ENCODE results near the gene TRNT1. TPM values are rescaled to one million over a fixed set of nuclear protein-coding genes. Genes with fewer than 3 reads are reported as not detected.

TRNT1 gene
- total and polyA plus RNA-seq, 10 donors = 10.0 to 43.8 (median 28.8) TPM

- intact Hi-C loops (cut with DNase I; ENCODE audit: low total_unique reads) = no loop called here
- Histone ChIP-seq H3K27ac (no peak overlapping the region), H3K4me3 (no peak overlapping the region), H3K36me3 (no peaks in the 10 kb centered on the region), H3K27me3 (replicated peaks in 1 of 7) (no peaks in the 10 kb centered on the region), H3K9me3 (no peaks in the 10 kb centered on the region), H3K4me1 (peaks cover 0 to 11% (median 2%) of the 10 kb centered on the region in 6 donors)
- DNase-seq = no peak
- WGBS, 5 donors = 93 to 98% (median 96%) methylated on average over 3 of the region's 3 CpGs
- TF ChIP-seq POLR2A (IDR thresholded peaks at IDR 0.05) (no peak), POLR2AphosphoS5 (IDR thresholded peaks at IDR 0.05) (no peak), CTCF (IDR thresholded peaks at IDR 0.05 in 8 of 11, conservative IDR thresholded peaks at IDR 0.05 in 3 of 11) (no peak)
Observed at GRCh38 chr3:3107181-3107580, 19.6 kb upstream of the TRNT1 start.

GRCh38 chr3:3107858-3108257, 18.9 kb upstream of the TRNT1 start:
- H3K27ac ChIP-seq = peak overlapping the region in 1 of 8 donors; percentile 4
- 63 to 88% (median 76%) methylated on average over 3 of the region's 3 CpGs for WGBS, 5 donors
- H3K27me3 ChIP-seq (replicated peaks in 1 of 7) = no peaks in the 10 kb centered on the region
- intact Hi-C loops (cut with DNase I; ENCODE audit: low total_unique reads) = no loop called here
- H3K4me1 ChIP-seq = peaks cover 0 to 11% (median 2%) of the 10 kb centered on the region in 6 donors
- H3K9me3 ChIP-seq = no peaks in the 10 kb centered on the region
- no peak for TF ChIP-seq POLR2AphosphoS5 (IDR thresholded peaks at IDR 0.05)
- no peak for TF ChIP-seq POLR2A (IDR thresholded peaks at IDR 0.05)
- TF ChIP-seq CTCF (IDR thresholded peaks at IDR 0.05 in 8 of 11, conservative IDR thresholded peaks at IDR 0.05 in 3 of 11) = no peak
- H3K36me3 ChIP-seq = no peaks in the 10 kb centered on the region
- DNase-seq = no peak
- H3K4me3 ChIP-seq = no peak overlapping the region

- intact Hi-C loops (cut with DNase I; ENCODE audit: low total_unique reads) = no loop called here
- no peaks in the 10 kb centered on the region for H3K9me3 ChIP-seq
- no peak for TF ChIP-seq CTCF (IDR thresholded peaks at IDR 0.05 in 8 of 11, conservative IDR thresholded peaks at IDR 0.05 in 3 of 11)
- no peak for TF ChIP-seq POLR2A (IDR thresholded peaks at IDR 0.05)
- TF ChIP-seq POLR2AphosphoS5 (IDR thresholded peaks at IDR 0.05) = no peak
- no peaks in the 10 kb centered on the region for H3K36me3 ChIP-seq
- H3K4me1 ChIP-seq = peaks cover 0 to 11% (median 2%) of the 10 kb centered on the region in 6 donors
- peak overlapping the region in 3 of 8 donors; percentile 2 to 51 (median 8) for H3K4me3 ChIP-seq
- H3K27ac ChIP-seq = peak overlapping the region in 3 of 8 donors; percentile 22 to 49 (median 32)
- H3K27me3 ChIP-seq (replicated peaks in 1 of 7) = no peaks in the 10 kb centered on the region
- 64 to 76% (median 68%) methylated on average over 11 of the region's 11 CpGs for WGBS, 5 donors
- DNase-seq = no peak
Observed at GRCh38 chr3:3109407-3110298, 17.1 kb upstream of the TRNT1 start.

- WGBS, 5 donors = 48 to 74% (median 64%) methylated on average over 4 of the region's 4 CpGs
- no peaks in the 10 kb centered on the region for H3K9me3 ChIP-seq
- no peaks in the 10 kb centered on the region for H3K36me3 ChIP-seq
- H3K27me3 ChIP-seq (replicated peaks in 1 of 7) = no peaks in the 10 kb centered on the region
- no peak for TF ChIP-seq POLR2AphosphoS5 (IDR thresholded peaks at IDR 0.05)
- TF ChIP-seq CTCF (IDR thresholded peaks at IDR 0.05 in 8 of 11, conservative IDR thresholded peaks at IDR 0.05 in 3 of 11) = no peak
- TF ChIP-seq POLR2A (IDR thresholded peaks at IDR 0.05) = no peak
- intact Hi-C loops (cut with DNase I; ENCODE audit: low total_unique reads) = no loop called here
- peak within 1 kb of the TSS in 3 of 8 donors; percentile 22 to 49 (median 32) for H3K27ac ChIP-seq
- H3K4me3 ChIP-seq = peak within 1 kb of the TSS in 3 of 8 donors; percentile 2 to 51 (median 8)
- no peak for DNase-seq
- H3K4me1 ChIP-seq = peaks cover 0 to 11% (median 2%) of the 10 kb centered on the region in 6 donors
Observed at GRCh38 chr3:3110299-3110630, 16.5 kb upstream of the TRNT1 start, which contains the start of gene IL5RA. TSS of gene IL5RA (minus strand) at chr3:3110374. CDS start at chr3:3104984, 5,390 bp downstream.
